ENCODE measurements around the gene PROK1. TPM values are rescaled to one million over a fixed set of nuclear protein-coding genes. Genes with fewer than 3 reads are reported as not detected.

PROK1 gene
- total and polyA plus RNA-seq, 9 donors = 39.4 to 428 (median 245) TPM

GRCh38 chr1:110420023-110420662, 30.8 kb upstream of the PROK1 start:
- no peak overlapping the region for H3K27ac ChIP-seq
- no peak overlapping the region for H3K4me3 ChIP-seq
- no peak for DNase-seq
- H3K4me1 ChIP-seq (ENCODE audit: insufficient read depth) = peaks cover 4% of the 10 kb centered on the region
- intact Hi-C loops (cut with DNase I) = no loop called here
- H3K9me3 ChIP-seq = no peaks in the 10 kb centered on the region
- 86 to 91% (median 89%) methylated on average over 10 of the region's 10 CpGs for WGBS, 3 donors
- H3K36me3 ChIP-seq = no peaks in the 10 kb centered on the region
- H3K27me3 ChIP-seq = no peaks in the 10 kb centered on the region
- TF ChIP-seq, protein P1, sequence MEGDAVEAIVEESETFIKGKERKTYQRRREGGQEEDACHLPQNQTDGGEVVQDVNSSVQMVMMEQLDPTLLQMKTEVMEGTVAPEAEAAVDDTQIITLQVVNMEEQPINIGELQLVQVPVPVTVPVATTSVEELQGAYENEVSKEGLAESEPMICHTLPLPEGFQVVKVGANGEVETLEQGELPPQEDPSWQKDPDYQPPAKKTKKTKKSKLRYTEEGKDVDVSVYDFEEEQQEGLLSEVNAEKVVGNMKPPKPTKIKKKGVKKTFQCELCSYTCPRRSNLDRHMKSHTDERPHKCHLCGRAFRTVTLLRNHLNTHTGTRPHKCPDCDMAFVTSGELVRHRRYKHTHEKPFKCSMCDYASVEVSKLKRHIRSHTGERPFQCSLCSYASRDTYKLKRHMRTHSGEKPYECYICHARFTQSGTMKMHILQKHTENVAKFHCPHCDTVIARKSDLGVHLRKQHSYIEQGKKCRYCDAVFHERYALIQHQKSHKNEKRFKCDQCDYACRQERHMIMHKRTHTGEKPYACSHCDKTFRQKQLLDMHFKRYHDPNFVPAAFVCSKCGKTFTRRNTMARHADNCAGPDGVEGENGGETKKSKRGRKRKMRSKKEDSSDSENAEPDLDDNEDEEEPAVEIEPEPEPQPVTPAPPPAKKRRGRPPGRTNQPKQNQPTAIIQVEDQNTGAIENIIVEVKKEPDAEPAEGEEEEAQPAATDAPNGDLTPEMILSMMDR (IDR thresholded peaks at IDR 0.05) = no peak
- no peak for TF ChIP-seq EP300 (IDR thresholded peaks at IDR 0.05)
- no peak for TF ChIP-seq POLR2A (IDR thresholded peaks at IDR 0.05)

- Histone ChIP-seq H3K27me3 (no peaks in the 10 kb centered on the region), H3K4me1 (ENCODE audit: insufficient read depth) (peaks cover 12% of the 10 kb centered on the region), H3K4me3 (no peak overlapping the region), H3K27ac (no peak overlapping the region), H3K36me3 (no peaks in the 10 kb centered on the region), H3K9me3 (no peaks in the 10 kb centered on the region)
- WGBS, 3 donors = 69 to 75% (median 75%) methylated on average over 2 of the region's 2 CpGs
- intact Hi-C loops (cut with DNase I) = no loop called here
- TF ChIP-seq, protein P1 (IDR thresholded peaks at IDR 0.05) = no peak
- no peak for TF ChIP-seq POLR2A (IDR thresholded peaks at IDR 0.05)
- TF ChIP-seq EP300 (IDR thresholded peaks at IDR 0.05) = no peak
- DNase-seq = peak in 1 of 5 donors; percentile 33
Measured at GRCh38 chr1:110420874-110421793, 29.8 kb upstream of the PROK1 start.

- WGBS, 3 donors = 21 to 34% (median 24%) methylated on average over 9 of the region's 9 CpGs
- no peak overlapping the region for H3K4me3 ChIP-seq
- H3K27me3 ChIP-seq = no peaks in the 10 kb centered on the region
- peaks cover 12% of the 10 kb centered on the region for H3K4me1 ChIP-seq (ENCODE audit: insufficient read depth)
- H3K9me3 ChIP-seq = no peaks in the 10 kb centered on the region
- peak; percentile 77 for TF ChIP-seq EP300 (IDR thresholded peaks at IDR 0.05)
- TF ChIP-seq, protein P1 (IDR thresholded peaks at IDR 0.05) = no peak
- peak overlapping the region; percentile 34 to 50 for H3K27ac ChIP-seq
- DNase-seq = peak in 3 of 5 donors; percentile 51 to 68 (median 51)
- intact Hi-C loops (cut with DNase I) = no loop called here
- no peaks in the 10 kb centered on the region for H3K36me3 ChIP-seq
Measured at GRCh38 chr1:110424699-110425611, 26.0 kb upstream of the PROK1 start.

DNA sequence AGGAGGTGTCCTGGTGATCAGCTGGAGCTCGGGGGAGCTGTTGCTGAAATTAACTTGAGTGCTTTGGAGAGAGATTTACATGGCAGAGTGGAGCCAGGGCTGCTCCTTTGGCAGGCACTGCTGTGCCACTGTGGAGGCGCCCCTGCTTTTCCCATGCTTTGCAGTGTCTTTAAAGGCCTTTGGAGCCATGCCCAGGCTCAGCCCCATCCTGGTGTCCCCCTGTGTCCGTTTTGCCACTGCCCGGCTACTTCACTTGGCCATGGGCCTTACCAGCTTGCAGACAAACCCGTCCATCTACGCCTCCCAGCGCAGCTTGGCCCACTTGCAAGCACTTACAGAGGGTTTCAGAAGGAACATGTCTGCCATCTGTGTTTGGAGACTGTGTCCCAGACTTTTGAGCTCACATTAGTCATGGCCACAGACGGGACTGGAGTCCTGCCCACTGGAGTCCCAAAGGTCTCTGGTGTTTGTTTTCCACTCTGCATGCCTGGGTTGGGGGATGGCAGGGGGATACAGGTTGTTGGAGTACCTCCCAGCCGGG, 25.3 kb upstream of the PROK1 start:
- H3K4me3 ChIP-seq = no peak overlapping the region
- intact Hi-C loops (cut with DNase I) = no loop called here
- no peaks in the 10 kb centered on the region for H3K27me3 ChIP-seq
- no peaks in the 10 kb centered on the region for H3K9me3 ChIP-seq
- no peaks in the 10 kb centered on the region for H3K36me3 ChIP-seq
- WGBS, 3 donors = 67 to 75% (median 74%) methylated on average over 9 of the region's 9 CpGs
- peaks cover 12% of the 10 kb centered on the region for H3K4me1 ChIP-seq (ENCODE audit: insufficient read depth)
- peak overlapping the region; percentile 34 to 50 for H3K27ac ChIP-seq
- DNase-seq = peak; percentile 37 to 50 (median 48)
- TF ChIP-seq, protein P1 (IDR thresholded peaks at IDR 0.05) = no peak
- TF ChIP-seq EP300 (IDR thresholded peaks at IDR 0.05) = no peak
- TF ChIP-seq POLR2A (IDR thresholded peaks at IDR 0.05) = no peak

All from ovary (tissue), 9 donors.